ACC112 (cell line): Measurements from ENCODE around the gene MYH3.

ENCODE experiments used
- H2AFZ ChIP-seq: fragments of 200-600 bp; sonication (generic); one replicate; pipeline ENCODE4 v1.6.0; 2017; ENCODE audit warnings: antibody characterized with exemption, low read length; ENCODE audit not compliant: unreplicated experiment
- H3K27ac ChIP-seq: fragments of 200-600 bp; sonication (generic); 2 replicates; pipeline ENCODE4 v1.5.1; 2014; ENCODE audit warnings: low read depth, mild to moderate bottlenecking, antibody characterized with exemption, low read length, moderate library complexity
- H3K27me3 ChIP-seq: fragments of 200-600 bp; sonication (generic); 2 replicates; pipeline ENCODE4 v1.6.1; 2014; ENCODE audit warnings: mild to moderate bottlenecking, antibody characterized with exemption, low read length, moderate library complexity, mixed read lengths; ENCODE audit not compliant: insufficient read depth
- H3K36me3 ChIP-seq: fragments of 200-600 bp; sonication (generic); 2 replicates; pipeline ENCODE4 v1.6.1; 2016; ENCODE audit warnings: mild to moderate bottlenecking, antibody characterized with exemption, low read length, moderate library complexity, mixed read lengths; ENCODE audit not compliant: insufficient read depth
- H3K4me1 ChIP-seq: fragments of 200-600 bp; sonication (generic); one replicate; pipeline ENCODE4 v1.6.1; 2016; ENCODE audit warnings: low read length, mixed read lengths; ENCODE audit not compliant: insufficient read depth, unreplicated experiment, control insufficient read depth
- H3K4me3 ChIP-seq: fragments of 200-600 bp; sonication (generic); 2 replicates; pipeline ENCODE4 v1.5.1; 2014; ENCODE audit warnings: mild to moderate bottlenecking, low read depth, low read length
- H3K79me2 ChIP-seq: fragments of 200-600 bp; sonication (generic); one replicate; pipeline ENCODE4 v1.6.0; 2016; ENCODE audit warnings: low read length; ENCODE audit not compliant: control insufficient read depth, unreplicated experiment, insufficient read depth

Gene MYH3

GRCh38 chr17:10649602-10650001 lies 7.5 kb downstream of the MYH3 start:
- Histone ChIP-seq H2AFZ (no peak overlapping the region), H3K4me3 (no peak overlapping the region), H3K4me1 (no peaks in the 10 kb centered on the region), H3K79me2 (no peaks in the 10 kb centered on the region), H3K36me3 (no peaks in the 10 kb centered on the region), H3K27ac (no peak overlapping the region), H3K27me3 (no peaks in the 10 kb centered on the region)

- Histone ChIP-seq H2AFZ (no peak overlapping the region), H3K27me3 (no peaks in the 10 kb centered on the region), H3K4me1 (no peaks in the 10 kb centered on the region), H3K79me2 (no peaks in the 10 kb centered on the region), H3K36me3 (no peaks in the 10 kb centered on the region), H3K27ac (no peak overlapping the region), H3K4me3 (no peak overlapping the region)
Measured at GRCh38 chr17:10648956-10649355, 8.2 kb downstream of the MYH3 start.

GRCh38 chr17:10648381-10648780 lies 8.7 kb downstream of the MYH3 start:
- no peak overlapping the region for H2AFZ ChIP-seq
- no peaks in the 10 kb centered on the region for H3K79me2 ChIP-seq
- H3K36me3 ChIP-seq: no peaks in the 10 kb centered on the region
- no peak overlapping the region for H3K4me3 ChIP-seq
- H3K27ac ChIP-seq: no peak overlapping the region
- no peaks in the 10 kb centered on the region for H3K27me3 ChIP-seq
- no peaks in the 10 kb centered on the region for H3K4me1 ChIP-seq

- H3K36me3 ChIP-seq: no peaks in the 10 kb centered on the region
- no peaks in the 10 kb centered on the region for H3K27me3 ChIP-seq
- H3K4me1 ChIP-seq: no peaks in the 10 kb centered on the region
- H2AFZ ChIP-seq: no peak overlapping the region
- no peaks in the 10 kb centered on the region for H3K79me2 ChIP-seq
- H3K27ac ChIP-seq: no peak overlapping the region
- no peak overlapping the region for H3K4me3 ChIP-seq
Measured at GRCh38 chr17:10646392-10646990, 10.6 kb downstream of the MYH3 start.

- Histone ChIP-seq H3K79me2 (no peaks in the 10 kb centered on the region), H3K36me3 (0 out of 2 replicates have a peak, but pooled peaks cover 3% of the 10 kb centered on the region), H2AFZ (no peak overlapping the region), H3K27ac (no peak overlapping the region), H3K27me3 (no peaks in the 10 kb centered on the region), H3K4me3 (no peak overlapping the region), H3K4me1 (no peaks in the 10 kb centered on the region)
Measured at GRCh38 chr17:10640475-10640874, 16.6 kb downstream of the MYH3 start.

GRCh38 chr17:10638151-10638550 lies 19.0 kb downstream of the MYH3 start:
- no peaks in the 10 kb centered on the region for H3K79me2 ChIP-seq
- no peak overlapping the region for H3K27ac ChIP-seq
- H3K4me1 ChIP-seq: no peaks in the 10 kb centered on the region
- no peaks in the 10 kb centered on the region for H3K27me3 ChIP-seq
- 0 out of 2 replicates have a peak, but pooled peaks cover 3% of the 10 kb centered on the region for H3K36me3 ChIP-seq
- H2AFZ ChIP-seq: no peak overlapping the region
- H3K4me3 ChIP-seq: no peak overlapping the region

- Histone ChIP-seq H3K36me3 (0 out of 2 replicates have a peak, but pooled peaks cover 3% of the 10 kb centered on the region), H3K79me2 (no peaks in the 10 kb centered on the region), H3K4me1 (no peaks in the 10 kb centered on the region), H3K4me3 (no peak overlapping the region), H3K27ac (no peak overlapping the region), H2AFZ (no peak overlapping the region), H3K27me3 (no peaks in the 10 kb centered on the region)
Measured at GRCh38 chr17:10635290-10635689, 21.8 kb downstream of the MYH3 start.

GRCh38 chr17:10633738-10634379 lies 23.2 kb downstream of the MYH3 start:
- H3K27ac ChIP-seq: no peak overlapping the region
- no peaks in the 10 kb centered on the region for H3K4me1 ChIP-seq
- H3K79me2 ChIP-seq: no peaks in the 10 kb centered on the region
- H3K4me3 ChIP-seq: no peak overlapping the region
- no peaks in the 10 kb centered on the region for H3K36me3 ChIP-seq
- no peak overlapping the region for H2AFZ ChIP-seq
- no peaks in the 10 kb centered on the region for H3K27me3 ChIP-seq

GRCh38 chr17:10631701-10632100 lies 25.4 kb downstream of the MYH3 start:
- Histone ChIP-seq H3K4me1 (no peaks in the 10 kb centered on the region), H3K27me3 (no peaks in the 10 kb centered on the region), H3K36me3 (no peaks in the 10 kb centered on the region), H3K79me2 (no peaks in the 10 kb centered on the region), H2AFZ (no peak overlapping the region), H3K27ac (no peak overlapping the region), H3K4me3 (no peak overlapping the region)

GRCh38 chr17:10631048-10631700 lies 25.9 kb downstream of the MYH3 start:
- no peaks in the 10 kb centered on the region for H3K4me1 ChIP-seq
- H3K27ac ChIP-seq: no peak overlapping the region
- no peak overlapping the region for H2AFZ ChIP-seq
- H3K27me3 ChIP-seq: no peaks in the 10 kb centered on the region
- H3K36me3 ChIP-seq: no peaks in the 10 kb centered on the region
- no peaks in the 10 kb centered on the region for H3K79me2 ChIP-seq
- no peak overlapping the region for H3K4me3 ChIP-seq

GRCh38 chr17:10629706-10630105 lies 27.4 kb downstream of the MYH3 start:
- Histone ChIP-seq H3K27ac (no peak overlapping the region), H2AFZ (no peak overlapping the region), H3K27me3 (no peaks in the 10 kb centered on the region)

More at GRCh38 chr17:10629706-10630105, 27.4 kb downstream of the MYH3 start:
- Histone ChIP-seq H3K36me3 (no peaks in the 10 kb centered on the region), H3K79me2 (no peaks in the 10 kb centered on the region), H3K4me3 (no peak overlapping the region), H3K4me1 (no peaks in the 10 kb centered on the region)
